Skeletal muscle satellite cell (primary cell): ENCODE data around the gene TMEM191C.
"Not testable (repeated sequence)": the region's sequence is repeated elsewhere in the genome, so short reads cannot be mapped to it uniquely, and the experiment has no call there.

Experiments used
- H3K27me3 ChIP-seq: 2 replicates; pipeline ENCODE4 v1.7.0; 2013; ENCODE audit warnings: low read length; ENCODE audit not compliant: control insufficient read depth, insufficient read depth
- H3K36me3 ChIP-seq: 2 replicates; pipeline ENCODE4 v1.7.0; 2013; ENCODE audit warnings: mild to moderate bottlenecking, control low read depth, low read length; ENCODE audit not compliant: insufficient read depth
- H3K4me1 ChIP-seq: 2 replicates; pipeline ENCODE4 v1.7.0; 2013; ENCODE audit warnings: low read length; ENCODE audit not compliant: control insufficient read depth, insufficient read depth
- H3K4me2 ChIP-seq: 2 replicates; pipeline ENCODE4 v1.7.0; 2013; ENCODE audit warnings: mild to moderate bottlenecking, low read length
- H3K4me3 ChIP-seq: 2 replicates; pipeline ENCODE4 v1.7.0; 2013; ENCODE audit warnings: low read length
- H3K9ac ChIP-seq: 2 replicates; pipeline ENCODE4 v1.7.0; 2013; ENCODE audit warnings: mild to moderate bottlenecking, low read depth, low read length, moderate library complexity
- H3K9me3 ChIP-seq: replicated peaks from 2 replicates; pipeline ENCODE4 v1.7.0; 2013; ENCODE audit warnings: mild to moderate bottlenecking, control low read depth, low read length

TMEM191C gene

DNA sequence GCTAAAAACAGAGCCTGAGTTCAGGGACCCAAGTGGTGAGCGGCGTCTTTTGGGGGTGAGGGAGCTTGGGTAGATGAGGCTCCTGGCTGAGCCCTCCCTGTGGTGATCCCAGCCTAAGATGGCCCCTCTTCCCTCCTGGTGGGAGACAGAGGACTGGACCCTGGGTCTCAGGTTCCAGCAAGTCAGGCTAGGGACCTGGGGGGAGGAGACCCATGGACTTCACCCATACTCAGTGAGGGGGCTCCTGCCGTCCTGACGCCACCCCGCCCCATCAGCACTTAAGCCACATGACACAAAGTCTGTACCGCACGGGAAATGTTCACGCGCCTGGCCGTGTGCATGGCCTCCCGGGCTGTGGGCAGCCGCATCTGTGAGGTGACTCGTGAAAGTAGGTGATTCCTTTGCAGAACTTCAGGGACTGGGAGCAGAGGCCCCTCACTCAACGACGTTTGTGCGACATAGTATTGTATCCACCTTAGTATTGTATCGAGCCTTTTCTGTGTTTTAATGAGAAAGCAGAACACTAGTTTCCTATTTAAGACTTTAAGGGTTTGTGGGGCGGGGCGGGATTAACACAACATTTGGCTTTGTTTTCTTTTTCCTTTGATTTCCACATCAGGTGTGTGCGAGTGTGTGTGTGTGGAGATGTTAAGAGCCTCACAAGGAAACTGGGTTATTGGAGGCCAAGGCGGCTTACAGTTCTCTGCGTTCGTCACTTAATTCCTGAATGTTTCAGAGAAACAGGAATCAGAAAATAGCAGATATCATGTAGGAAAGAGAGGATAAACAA lies 18.4 kb upstream of the TMEM191C start:
- Histone ChIP-seq H3K36me3 (no peaks in the 10 kb centered on the region), H3K4me2 (no peak overlapping the region), H3K9me3 (no peaks in the 10 kb centered on the region), H3K9ac (no peak overlapping the region), H3K4me1 (no peaks in the 10 kb centered on the region), H3K27me3 (no peaks in the 10 kb centered on the region), H3K4me3 (no peak overlapping the region)

DNA sequence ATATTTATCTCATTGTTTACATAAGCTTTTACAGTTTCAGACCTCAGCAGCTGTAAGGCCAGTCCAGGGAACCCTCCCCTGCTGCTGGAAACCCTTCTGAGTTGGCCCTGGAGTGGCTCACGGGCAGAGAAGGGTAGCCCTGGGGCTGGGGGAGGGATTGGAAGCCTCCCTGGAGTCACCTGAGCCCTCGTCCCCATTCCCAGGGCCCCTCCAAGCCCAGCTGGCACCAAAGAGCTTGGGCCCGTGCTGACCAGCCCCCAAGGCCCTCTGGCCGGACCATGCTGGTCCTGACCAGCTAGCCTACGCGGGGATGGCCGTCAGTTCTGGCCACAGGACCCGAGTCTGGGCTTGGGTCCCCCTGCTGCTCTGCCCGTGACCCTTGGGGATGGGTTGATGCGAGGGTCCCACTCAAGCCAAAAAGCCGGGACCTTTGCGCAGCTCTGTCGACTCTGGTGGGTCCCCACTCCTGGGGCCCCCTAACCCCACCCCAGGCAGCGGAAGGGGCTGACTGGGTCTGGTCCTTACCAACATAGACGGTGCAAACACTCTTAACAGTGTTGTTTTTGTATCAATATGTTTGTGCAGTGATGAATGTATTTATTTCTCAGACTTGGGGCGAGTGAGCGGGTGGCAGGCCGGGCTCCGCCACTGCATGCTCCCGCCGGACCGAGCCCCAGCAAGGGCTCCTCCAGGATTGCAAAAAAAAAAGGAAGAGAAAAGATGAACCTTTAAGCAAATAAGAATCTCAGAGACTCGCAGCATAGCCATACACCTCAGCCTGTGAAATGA lies 17.5 kb upstream of the TMEM191C start:
- H3K4me1 ChIP-seq: no peaks in the 10 kb centered on the region
- H3K27me3 ChIP-seq: no peaks in the 10 kb centered on the region
- H3K9me3 ChIP-seq: no peaks in the 10 kb centered on the region
- no peaks in the 10 kb centered on the region for H3K36me3 ChIP-seq
- no peak overlapping the region for H3K4me2 ChIP-seq
- H3K9ac ChIP-seq: no peak overlapping the region
- no peak overlapping the region for H3K4me3 ChIP-seq

DNA sequence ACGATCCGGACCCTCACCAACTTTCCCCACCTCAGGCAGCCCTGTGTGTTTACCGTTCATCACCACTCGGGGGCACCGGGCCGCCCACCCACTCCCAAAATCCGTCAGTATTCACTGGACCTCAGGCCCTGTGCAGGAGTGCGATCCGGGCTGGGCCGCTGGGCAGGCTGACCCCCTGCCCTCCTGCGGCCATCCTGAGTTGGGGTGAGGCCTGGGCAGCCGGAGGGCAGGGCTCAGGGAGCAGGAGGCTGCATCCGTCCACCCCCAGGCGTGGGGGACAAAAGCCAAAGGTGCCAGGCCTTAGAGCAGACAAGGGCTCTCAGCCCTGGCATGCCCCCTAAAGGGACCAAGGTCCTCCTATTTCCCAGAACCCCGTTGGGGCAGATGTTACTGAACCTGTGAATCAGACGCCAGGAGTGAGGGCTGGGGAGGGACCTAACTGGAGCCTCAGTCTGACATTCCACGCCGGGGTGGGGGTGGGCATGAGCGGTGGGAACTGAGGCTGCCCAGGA lies 16.8 kb upstream of the TMEM191C start:
- no peaks in the 10 kb centered on the region for H3K36me3 ChIP-seq
- no peaks in the 10 kb centered on the region for H3K4me1 ChIP-seq
- no peak overlapping the region for H3K9ac ChIP-seq

DNA sequence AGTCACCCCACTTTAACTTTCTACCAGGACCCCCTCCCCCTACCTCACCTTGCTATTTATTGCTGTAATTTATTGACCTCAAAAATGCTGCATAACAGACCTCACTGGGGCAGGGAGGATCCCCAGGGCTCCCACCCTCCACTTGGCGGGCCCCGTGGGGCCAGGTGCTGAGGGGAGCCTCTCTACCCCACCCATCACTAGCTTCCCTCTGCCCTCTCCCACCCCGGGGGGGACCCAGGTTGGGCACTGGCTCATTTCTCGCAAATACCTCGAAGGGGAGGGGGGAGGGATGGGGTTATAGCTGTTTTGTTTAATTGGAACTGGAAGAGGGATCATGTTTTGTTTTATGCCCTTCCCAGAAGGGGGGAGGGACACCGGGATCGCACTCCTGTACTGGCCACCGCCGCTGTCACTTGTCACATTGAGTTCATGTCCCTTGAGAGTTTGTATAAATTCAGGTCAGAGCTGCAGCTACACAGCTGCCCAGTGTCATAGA lies 16.3 kb upstream of the TMEM191C start:
- H3K4me3 ChIP-seq: no peak overlapping the region
- no peaks in the 10 kb centered on the region for H3K27me3 ChIP-seq
- H3K36me3 ChIP-seq: no peaks in the 10 kb centered on the region
- no peak overlapping the region for H3K9ac ChIP-seq
- H3K9me3 ChIP-seq: no peaks in the 10 kb centered on the region
- no peaks in the 10 kb centered on the region for H3K4me1 ChIP-seq
- H3K4me2 ChIP-seq: no peak overlapping the region

More for the DNA sequence above, 16.8 kb upstream of the TMEM191C start:
- no peak overlapping the region for H3K4me3 ChIP-seq
- H3K27me3 ChIP-seq: no peaks in the 10 kb centered on the region
- no peaks in the 10 kb centered on the region for H3K9me3 ChIP-seq
- H3K4me2 ChIP-seq: no peak overlapping the region

DNA sequence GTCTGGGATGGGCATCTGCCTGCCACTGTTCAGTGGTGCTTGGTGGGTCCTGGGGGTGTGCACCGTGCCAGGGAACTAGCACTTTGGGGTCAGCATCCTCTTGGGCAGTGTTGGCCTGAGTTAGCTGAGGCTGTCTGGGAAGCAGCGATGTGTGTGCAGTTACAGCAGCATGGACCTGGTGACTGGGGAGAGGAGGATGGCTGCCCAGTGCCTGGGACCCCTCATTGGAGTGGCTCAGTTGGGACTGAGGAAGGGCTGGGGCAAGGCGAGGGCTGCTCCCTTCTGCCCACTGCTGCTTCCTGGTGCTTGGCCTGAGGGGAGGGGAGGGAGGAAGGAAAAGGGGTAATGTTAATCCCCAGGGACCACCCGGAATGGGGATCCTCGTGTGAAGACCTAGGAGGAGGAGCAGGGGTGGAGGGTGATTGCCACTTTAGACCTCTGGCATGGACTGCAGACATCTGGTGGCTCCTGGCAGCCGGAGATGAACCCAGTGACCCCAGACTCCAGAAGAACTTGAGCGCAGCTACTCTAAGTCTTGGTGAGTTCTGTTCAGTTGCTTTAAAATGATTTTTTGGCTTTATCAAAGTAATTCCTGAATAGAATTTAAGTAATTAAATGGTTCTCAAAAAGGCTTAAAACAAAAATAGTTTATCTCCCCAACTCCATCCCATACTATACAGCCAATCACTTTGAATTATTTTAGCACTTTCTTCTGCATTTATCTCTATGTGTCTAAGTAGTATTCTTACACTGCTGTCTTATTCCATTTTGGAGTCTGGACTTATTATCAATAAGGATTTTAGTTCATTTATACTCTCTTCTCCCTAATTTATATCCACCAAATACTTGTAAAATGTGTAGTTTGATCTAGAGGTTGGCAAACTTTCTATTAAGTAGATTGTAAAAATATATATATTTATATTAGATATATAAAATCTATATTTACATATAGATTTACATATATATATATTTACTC lies 15.4 kb upstream of the TMEM191C start:
- Histone ChIP-seq H3K4me3 (no peak overlapping the region), H3K36me3 (no peaks in the 10 kb centered on the region), H3K27me3 (no peaks in the 10 kb centered on the region), H3K4me1 (no peaks in the 10 kb centered on the region), H3K9me3 (no peaks in the 10 kb centered on the region), H3K9ac (no peak overlapping the region), H3K4me2 (no peak overlapping the region)

DNA sequence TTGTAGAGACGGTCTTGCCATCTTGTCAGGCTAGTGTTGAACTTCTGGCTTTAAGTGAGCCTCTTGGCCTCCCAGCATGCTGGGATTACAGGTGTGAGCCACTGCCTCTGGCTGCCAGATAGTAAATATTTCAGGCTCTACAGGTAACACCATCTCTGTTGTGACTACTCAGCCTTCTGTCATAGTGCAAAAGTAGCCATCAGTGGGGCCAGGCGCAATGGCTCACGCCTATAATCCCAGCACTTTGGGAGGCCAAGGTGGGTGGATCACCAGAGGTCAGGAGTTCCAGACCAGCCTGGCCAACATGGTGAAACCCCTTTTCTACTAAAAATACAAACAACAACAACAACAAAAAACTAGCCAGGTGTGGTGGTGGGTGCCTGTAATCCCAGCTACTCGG lies 14.5 kb upstream of the TMEM191C start:
- not testable (repeated sequence) for H3K36me3 ChIP-seq, H3K9ac ChIP-seq, H3K9me3 ChIP-seq, H3K27me3 ChIP-seq, H3K4me3 ChIP-seq, H3K4me1 ChIP-seq, H3K4me2 ChIP-seq

DNA sequence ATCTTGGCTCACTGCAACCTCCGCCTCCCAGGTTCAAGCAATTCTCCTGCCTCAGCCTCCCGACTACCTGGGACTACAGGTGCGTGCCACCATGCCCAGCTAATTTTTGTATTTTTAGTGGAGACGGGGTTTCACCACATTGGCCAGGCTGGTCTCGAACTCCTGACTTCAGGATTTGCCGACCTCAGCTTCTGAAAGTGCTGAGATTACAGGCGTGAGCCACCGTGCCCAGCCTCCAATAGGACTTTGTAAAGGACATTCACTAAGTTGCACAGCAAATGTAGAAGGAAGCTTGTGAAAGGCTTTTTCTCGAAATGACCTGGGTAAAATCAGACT lies 12.2 kb upstream of the TMEM191C start:
- not testable (repeated sequence) for H3K27me3 ChIP-seq, H3K4me2 ChIP-seq, H3K4me1 ChIP-seq, H3K9me3 ChIP-seq, H3K36me3 ChIP-seq, H3K9ac ChIP-seq, H3K4me3 ChIP-seq

DNA sequence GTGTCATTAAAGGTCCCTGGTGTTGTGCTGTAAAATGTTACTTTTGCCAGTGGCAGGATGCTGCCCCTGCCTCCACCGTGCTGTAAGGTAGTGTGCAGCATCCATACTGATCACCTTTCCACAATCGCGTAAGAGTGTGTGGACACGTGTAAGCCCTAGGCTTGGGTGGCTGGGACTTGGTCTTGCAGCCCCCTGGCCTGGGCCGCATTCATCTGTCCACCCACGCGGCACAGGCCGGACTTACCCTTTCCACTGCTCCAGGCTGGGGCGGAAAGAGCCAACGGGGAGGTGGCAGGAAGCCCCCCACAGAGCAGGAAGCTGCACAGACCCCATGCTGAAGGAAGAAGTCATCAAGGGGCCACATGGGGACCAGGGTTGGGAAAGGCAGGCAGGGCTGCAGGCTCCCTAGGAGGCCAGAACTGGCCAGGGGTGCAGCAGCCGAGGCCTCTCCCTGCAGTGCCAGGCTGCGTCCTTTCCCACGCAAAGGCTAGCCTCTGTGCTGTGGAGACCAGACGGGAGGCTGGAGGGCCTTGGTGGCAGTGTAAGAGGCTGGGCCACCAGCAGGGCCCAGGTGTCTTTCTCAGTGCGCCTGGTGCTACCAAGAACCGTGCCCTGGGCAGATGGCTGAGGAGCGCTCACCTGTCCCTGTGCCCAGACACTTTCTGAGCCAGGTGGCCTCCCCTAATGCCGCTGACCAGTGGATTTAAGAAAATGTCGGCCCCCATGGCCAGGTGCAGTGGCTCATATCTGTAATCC lies 11.7 kb upstream of the TMEM191C start:
- Histone ChIP-seq H3K27me3 (no peaks in the 10 kb centered on the region), H3K36me3 (no peaks in the 10 kb centered on the region), H3K9me3 (no peaks in the 10 kb centered on the region), H3K4me1 (no peaks in the 10 kb centered on the region), H3K4me2 (no peak overlapping the region), H3K4me3 (no peak overlapping the region), H3K9ac (no peak overlapping the region)

DNA sequence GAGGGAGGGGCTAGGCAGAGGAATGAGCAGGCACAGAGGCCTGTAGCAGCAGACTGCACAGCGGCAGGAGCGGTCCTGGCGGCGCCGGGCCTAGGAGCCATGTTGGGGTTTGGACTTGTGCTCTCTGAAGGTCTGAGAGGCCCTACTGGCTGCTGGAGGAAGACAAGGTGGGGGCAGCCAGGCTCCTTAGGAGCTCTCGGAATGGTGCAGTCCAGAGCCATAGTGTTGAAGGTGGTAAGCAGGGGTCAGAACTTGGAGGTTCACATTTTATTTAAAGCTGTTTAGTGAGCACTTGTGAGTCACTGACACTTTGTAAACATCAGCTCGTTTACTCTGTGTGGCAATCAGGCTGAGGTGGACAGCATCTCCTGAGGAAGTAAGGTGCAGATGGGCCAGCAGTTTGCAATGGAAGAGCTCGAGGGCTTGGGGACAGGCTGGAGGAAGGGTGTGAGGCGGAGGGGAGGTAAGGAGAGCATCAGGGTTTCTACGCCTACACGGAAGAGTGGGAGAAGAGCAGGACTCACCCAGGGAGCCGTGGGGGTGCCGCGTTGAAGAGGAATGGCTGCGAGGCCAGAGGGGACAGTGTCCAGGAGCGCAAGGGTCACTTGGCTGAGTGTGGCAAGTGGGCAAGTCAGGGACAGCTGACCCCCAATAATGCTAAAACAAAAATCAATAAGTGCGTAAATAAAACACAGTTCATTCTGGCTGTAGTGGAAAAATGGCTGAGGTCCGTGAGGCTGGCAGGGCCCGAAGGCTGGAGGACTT lies 10.0 kb upstream of the TMEM191C start:
- Histone ChIP-seq H3K36me3 (no peaks in the 10 kb centered on the region), H3K27me3 (no peaks in the 10 kb centered on the region), H3K4me1 (no peaks in the 10 kb centered on the region), H3K9ac (no peak overlapping the region), H3K9me3 (no peaks in the 10 kb centered on the region), H3K4me2 (no peak overlapping the region), H3K4me3 (no peak overlapping the region)

DNA sequence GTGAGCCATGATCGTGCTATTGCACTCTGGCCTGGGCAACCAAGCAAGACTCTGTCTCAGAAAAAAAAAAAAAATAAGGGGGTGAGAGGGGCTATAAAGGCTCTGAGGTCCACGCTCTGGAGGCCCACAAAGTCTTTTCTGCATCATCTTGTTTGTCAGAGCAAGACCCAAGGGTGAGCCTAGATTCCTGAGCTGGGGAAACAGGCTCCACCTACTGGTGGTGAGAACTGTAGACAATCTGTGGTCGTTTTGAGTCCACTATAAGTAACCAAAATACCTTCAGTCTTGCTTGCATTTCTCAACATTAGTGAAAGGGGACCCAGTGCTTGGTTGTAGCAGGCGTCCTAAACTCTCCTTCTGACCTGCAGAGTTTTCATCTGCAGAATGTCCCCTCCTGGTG lies 4.5 kb upstream of the TMEM191C start:
- not testable (repeated sequence) for H3K9me3 ChIP-seq, H3K4me1 ChIP-seq, H3K4me3 ChIP-seq, H3K9ac ChIP-seq, H3K4me2 ChIP-seq, H3K36me3 ChIP-seq, H3K27me3 ChIP-seq
